HG02973 (cell line): ENCODE measurements around the gene H3-3A.

ENCODE experiments used
- ATAC-seq: cut with Tn5 transposase; IDR thresholded peaks from one replicate; pipeline ENCODE4 v1.9.1; 2021; ENCODE audit warnings: moderate library complexity; ENCODE audit not compliant: unreplicated experiment

The H3-3A gene

DNA sequence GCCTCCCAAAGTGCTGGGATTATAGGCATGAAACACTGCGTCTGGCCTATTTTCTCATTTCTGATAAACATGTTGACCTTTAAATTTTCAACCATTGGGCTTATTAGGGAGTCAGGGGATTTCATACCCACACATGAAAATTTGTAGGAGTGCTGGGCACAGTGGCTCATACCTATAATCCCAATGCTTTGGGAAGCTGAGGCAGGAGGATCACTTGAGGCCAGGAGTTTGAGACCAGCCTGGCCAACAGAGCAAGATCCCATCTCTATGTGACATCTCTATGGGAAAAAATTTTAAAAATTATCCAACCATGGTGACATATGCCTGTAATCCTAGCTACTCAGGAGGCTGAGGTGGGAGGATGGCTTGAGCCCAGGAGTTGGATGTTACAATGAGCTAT lies 10.5 kb upstream of the H3-3A start:
- no peak for ATAC-seq

GRCh38 chr1:226054519-226055327 lies 7.8 kb upstream of the H3-3A start:
- no peak for ATAC-seq

- no peak for ATAC-seq
Observed at GRCh38 chr1:226059709-226060108, 2.8 kb upstream of the H3-3A start.

DNA sequence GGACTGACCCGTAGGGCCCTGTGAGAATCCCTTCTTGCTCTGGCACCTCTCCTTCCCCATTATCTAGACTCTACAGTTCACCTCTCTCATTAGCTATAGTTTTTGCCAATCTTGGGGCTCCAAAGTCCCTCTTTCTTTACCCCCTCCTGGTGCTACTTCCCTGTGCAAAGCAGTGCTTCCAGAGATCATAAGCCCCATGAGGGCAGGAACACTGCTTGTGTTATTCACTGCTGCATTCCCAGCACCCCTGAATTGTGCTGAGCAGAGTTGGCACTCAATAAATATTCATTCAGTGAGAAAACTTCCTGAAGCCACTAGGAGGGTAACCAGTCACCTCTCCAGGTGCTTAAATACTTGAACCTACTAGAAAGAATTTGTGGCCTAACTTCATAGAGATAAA lies 2.1 kb upstream of the H3-3A start:
- ATAC-seq = no peak

GRCh38 chr1:226061068-226061840 lies 1.3 kb upstream of the H3-3A start:
- no peak for ATAC-seq

DNA sequence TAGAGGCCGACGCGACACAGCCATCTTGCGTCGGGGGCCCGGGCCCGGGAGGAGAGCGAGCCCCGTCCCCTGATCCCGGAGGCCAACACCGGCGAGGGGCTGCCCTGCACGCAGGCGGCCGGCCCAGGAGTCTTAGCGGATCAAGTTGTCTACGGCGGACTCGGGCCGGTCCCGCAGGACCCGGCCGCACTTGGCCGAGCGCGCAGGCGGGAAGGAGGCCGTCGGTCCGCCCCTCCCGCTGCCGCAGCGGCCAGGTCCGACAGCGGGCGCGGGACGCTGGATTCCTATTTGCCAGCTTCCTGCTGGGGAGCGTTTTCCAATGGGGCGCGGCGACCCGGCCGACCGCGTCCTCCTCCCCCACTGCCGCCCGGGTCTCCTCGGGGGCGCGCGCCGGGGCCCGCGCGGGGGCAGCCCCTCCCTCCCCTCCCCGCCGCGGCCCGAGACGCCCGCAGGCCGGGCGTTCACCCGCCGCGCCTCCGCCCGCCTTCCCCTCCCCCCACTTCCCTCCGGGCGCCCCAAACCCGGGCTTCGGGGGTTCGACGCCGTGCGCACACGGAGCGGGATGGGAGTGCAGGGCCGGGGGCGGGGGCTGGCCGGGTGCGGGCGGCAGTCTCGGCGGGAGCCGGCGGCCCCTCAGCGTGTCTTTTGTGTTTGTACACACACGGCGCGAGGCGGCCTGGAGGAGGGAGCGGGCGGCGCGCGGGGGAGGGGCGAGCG lies 517 bp upstream of the H3-3A start:
- ATAC-seq = peak; percentile 49

GRCh38 chr1:226063224-226063976 lies 884 bp downstream of the H3-3A start:
- ATAC-seq = peak; percentile 0

DNA sequence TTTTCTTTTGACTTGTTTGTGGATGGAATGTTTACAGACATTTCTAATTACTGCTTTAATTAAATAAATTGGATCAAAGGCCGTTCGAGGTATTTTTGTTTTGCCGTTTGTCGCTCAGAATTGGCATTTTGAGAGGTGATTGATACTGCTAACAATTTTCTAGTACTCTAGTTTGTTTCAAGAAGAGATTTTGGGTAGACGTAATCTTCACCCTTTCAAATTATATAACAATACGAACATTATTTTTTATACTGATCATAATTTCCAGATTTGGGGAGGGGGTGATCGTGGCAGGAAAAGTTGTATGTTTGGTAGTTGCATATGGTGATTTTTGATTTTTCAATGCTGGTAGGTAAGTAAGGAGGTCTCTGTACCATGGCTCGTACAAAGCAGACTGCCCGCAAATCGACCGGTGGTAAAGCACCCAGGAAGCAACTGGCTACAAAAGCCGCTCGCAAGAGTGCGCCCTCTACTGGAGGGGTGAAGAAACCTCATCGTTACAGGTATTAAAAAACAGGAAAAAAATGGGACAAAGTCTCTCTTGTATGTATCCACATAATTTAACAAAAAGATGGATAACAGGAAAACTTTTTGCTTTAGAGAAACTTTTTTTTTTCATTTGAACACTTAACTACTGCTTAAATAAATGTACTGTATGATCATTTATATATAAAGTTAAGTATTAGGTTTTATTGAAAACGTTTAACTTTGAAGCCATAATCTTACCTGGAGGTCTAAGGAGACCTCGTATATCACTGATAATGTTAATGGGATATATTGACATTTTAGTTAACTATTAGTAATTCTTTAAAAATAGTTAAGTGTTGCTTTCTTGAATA lies 1.7 kb downstream of the H3-3A start:
- no peak for ATAC-seq

DNA sequence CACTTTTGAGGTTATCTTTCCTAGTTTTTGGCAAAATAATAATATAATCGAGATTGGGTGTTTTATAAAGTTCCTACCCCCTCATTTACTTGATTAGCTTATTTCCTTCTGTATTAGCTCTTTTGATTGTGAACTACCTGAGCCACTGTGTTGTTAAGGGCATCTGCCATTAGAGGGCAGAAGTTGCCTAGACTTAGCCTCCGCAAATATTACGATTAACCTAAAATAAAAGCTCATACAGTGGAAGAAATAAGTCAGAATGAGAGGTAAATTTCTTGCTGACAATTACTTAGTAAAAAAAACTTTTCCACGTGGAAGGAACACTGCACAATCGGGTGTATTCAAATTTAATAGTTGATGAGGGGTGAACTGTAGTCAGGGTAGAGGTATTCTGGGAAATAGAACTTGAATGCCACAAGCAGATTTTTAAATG lies 2.3 kb downstream of the H3-3A start:
- no peak for ATAC-seq

DNA sequence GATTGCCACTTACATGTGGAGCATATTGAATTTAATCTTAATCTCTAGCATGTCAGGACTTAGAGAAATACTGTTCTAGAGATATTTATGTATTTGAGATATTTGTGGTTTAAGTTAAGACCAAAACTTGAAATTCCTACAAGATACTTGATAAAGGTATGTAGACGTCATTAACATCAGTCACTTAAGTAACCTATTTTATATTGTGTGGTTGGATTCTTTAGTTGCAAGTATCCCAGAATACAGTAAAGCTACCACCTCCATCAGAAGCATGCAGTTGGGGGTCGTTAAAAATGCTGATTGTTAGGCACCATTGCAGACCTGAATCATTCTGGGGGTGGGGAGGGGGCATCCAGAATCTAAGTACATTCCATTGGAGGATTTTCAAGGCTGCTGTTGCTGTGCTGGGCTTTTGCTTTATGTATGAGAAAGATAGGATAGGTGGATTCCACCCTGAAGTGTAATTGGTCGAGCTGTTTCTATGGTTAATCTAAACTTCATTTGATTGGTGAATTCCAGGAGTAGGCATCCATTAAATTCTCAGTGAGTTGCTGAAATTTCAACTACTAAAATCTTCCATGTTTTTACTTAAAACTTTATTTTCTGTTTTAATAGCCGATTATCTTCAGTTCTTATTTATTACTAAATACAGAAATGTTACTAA lies 4.0 kb downstream of the H3-3A start:
- no peak for ATAC-seq

DNA sequence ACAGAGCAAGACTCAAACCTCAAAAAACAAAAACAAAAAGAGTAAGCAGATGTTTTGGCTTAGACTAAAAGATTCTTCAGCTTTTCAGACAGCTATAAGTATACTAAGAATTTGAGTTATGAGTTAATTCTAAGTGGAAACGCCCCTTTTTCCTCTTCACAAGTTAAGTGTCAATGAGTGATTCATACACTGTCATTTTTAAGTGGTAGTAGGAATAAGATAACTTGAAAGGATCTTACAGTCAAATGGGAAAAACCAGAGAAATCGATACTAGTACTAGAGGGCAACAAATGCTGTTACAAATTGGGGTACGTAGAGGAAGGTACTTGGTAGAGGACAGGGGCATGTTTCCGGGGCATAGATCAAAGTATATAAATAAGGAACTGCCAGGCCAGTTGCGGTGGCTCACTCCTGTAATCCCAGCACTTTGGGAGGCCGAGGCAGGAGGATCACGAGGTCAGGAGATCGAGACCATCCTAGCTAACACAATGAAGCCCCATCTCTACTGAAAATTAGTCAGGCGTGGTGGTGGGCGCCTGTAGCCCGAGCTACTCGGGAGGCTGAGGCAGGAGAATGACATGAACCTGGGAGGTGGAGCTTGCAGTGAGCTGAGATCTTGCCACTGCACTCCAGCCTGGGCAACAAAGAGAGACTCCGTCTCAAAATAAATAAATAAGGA lies 7.4 kb downstream of the H3-3A start:
- no peak for ATAC-seq

DNA sequence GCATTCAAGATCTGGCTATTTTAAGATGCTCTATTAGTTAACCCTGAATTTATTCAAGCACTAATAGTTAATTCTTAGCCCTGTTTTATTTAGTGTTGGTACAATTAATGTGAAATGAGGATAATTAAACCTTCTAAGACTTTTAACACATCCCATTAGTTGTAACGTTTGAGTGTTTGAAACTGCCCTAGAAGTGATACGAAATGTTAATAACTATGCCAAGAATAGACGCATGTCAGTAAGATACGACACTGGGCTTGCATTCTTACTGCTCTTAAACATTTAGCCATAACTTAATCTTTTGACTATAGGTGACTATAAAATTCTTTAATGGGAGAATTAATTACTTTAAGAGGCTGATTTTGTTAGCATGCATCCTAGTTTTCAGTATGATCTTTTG lies 9.8 kb downstream of the H3-3A start:
- no peak for ATAC-seq

DNA sequence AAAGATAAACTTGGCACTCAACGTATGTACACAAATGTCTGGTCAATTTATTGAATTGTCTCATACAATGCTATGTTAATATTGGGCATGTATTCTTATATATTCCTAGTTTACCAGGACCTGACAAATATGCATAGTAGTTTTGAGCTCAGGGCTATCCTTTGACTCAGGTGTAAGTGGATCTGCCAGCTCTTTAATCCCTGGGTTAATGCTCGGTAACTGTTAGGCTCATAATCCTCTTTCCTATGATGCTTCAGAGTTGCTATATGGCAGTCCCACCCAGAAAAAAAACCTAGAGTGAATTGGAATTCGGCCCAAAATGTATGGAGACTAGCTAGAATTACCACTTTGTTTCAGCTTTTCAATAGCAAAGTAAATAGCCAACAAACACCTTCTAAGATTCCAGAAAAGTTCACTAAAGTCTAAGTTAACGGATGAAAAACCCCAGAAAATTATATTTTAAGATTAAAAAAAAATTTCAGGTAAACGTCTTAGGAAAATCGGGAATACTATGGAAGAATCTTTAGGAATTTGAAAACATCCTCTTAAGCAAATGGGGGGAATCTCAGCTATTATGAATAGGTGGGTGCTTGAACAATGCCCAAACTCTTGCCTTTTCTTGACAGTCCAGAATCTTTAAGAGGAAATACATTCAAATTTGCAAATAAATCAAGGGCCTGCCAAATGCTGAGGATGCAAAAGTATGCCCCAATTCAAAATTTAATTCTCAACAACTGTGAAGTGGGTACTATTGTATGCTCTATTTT lies 10.9 kb downstream of the H3-3A start:
- ATAC-seq = no peak

DNA sequence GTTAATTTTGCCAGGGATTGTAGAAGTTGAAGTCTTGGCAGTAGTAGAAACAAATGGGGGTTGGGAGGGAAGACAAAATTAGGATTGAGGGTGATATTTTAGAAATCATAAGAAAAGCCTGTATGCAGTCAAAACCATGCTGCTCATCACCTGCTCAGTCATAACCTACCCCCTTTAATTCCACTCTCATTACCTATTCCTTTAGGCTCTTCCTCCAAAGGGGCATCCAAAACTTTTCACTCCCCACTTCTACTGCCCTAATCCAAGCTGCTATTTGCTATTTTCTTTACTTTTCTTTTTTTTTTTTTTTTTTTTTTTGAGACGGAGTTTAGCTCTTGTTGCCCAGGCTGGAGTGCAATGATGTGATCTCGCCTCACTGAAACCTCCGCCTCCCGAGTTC lies 11.5 kb downstream of the H3-3A start:
- ATAC-seq = no peak

GRCh38 chr1:226076378-226076777 lies 13.9 kb downstream of the H3-3A start:
- ATAC-seq = no peak

DNA sequence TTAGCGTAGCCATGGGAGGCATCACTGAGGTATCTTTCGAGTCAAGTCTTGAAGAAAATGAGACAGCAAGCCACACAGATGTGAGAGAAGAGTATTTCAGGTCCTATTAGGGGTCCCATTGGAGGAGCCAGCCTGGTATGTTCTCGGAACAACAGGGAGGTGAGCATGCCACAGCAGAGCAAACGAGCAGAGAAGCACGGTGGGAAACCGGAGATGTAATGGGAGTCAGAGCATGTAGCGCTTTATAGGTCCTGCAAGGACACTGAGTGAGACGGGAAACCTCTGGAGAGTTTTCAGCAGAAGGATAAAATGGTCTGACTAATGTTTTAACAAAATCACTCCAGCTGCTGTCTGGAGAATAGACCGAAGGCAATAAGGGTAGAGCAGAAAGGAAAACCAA lies 15.9 kb downstream of the H3-3A start:
- no peak for ATAC-seq

GRCh38 chr1:226082587-226082917 lies 20.0 kb downstream of the H3-3A start:
- ATAC-seq = no peak

- ATAC-seq = peak; percentile 25
Observed at GRCh38 chr1:226082959-226083301, 20.4 kb downstream of the H3-3A start.
